ENCODE results near the gene TGFB2. TPM values are rescaled to one million over a fixed set of nuclear protein-coding genes. Genes with fewer than 3 reads are reported as not detected.

The TGFB2 gene
- polyA plus RNA-seq, 2 of the 4 experiments (the other 2 are of a cell fraction) = 29.7 to 65.8 TPM

DNA sequence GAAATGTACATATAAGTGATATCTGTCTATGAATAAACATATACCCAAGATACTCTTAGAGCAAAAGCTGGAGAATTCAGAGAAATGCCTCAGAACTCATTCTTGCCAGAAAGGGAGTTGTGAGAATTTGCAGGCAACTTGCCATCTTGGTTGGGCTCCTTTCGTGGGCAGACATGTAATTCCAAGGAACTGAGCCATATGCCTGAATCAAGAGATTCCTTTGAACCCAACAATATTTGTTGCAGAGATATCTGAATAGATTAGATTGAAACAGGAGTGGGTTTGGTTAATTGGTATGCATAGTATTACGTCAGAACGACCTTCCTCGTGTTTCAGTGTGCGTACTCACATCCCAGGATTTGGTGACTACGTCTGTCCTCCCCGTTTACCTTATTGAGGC is 67.0 kb downstream of the TGFB2 start:
- ChIA-PET POLR2A (no interaction called here), CTCF (no interaction called here)
- no peak overlapping the region for H3K4me2 ChIP-seq
- H3K9me3 ChIP-seq = no peaks in the 10 kb centered on the region
- FAIRE-seq (no peak), ATAC-seq (no peak), DNase-seq (ENCODE audit: low read depth in 1 of 2, low spot score in 1 of 2) (no peak)
- WGBS (ENCODE audit: missing lambda C conversion rate) = 80% methylated on average over 7 of the region's 7 CpGs
- H3K4me3 ChIP-seq = no peak overlapping the region
- H3K4me1 ChIP-seq = peaks cover 41% of the 10 kb centered on the region
- TF ChIP-seq EHF (CRISPR knock-in tag; IDR thresholded peaks at IDR 0.05) = no peak
- TF ChIP-seq, protein P1, sequence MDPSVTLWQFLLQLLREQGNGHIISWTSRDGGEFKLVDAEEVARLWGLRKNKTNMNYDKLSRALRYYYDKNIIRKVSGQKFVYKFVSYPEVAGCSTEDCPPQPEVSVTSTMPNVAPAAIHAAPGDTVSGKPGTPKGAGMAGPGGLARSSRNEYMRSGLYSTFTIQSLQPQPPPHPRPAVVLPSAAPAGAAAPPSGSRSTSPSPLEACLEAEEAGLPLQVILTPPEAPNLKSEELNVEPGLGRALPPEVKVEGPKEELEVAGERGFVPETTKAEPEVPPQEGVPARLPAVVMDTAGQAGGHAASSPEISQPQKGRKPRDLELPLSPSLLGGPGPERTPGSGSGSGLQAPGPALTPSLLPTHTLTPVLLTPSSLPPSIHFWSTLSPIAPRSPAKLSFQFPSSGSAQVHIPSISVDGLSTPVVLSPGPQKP (IDR thresholded peaks at IDR 0.05; ENCODE audit: low read depth, low read length) = no peak
- no peak for TF ChIP-seq SREBF2 (IDR thresholded peaks at IDR 0.05)
- TF ChIP-seq, protein P2, sequence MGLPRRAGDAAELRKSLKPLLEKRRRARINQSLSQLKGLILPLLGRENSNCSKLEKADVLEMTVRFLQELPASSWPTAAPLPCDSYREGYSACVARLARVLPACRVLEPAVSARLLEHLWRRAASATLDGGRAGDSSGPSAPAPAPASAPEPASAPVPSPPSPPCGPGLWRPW (IDR thresholded peaks at IDR 0.05) = no peak
- no peak for TF ChIP-seq NFE2L2 (conservative IDR thresholded peaks at IDR 0.05; ENCODE audit: low read length)
- TF ChIP-seq FOXS1 (CRISPR knock-in tag; IDR thresholded peaks at IDR 0.05) = no peak
- H3K27ac ChIP-seq = peak overlapping the region in 1 of 2 experiments; percentile 38; a peak in 1 of 6 replicates

DNA sequence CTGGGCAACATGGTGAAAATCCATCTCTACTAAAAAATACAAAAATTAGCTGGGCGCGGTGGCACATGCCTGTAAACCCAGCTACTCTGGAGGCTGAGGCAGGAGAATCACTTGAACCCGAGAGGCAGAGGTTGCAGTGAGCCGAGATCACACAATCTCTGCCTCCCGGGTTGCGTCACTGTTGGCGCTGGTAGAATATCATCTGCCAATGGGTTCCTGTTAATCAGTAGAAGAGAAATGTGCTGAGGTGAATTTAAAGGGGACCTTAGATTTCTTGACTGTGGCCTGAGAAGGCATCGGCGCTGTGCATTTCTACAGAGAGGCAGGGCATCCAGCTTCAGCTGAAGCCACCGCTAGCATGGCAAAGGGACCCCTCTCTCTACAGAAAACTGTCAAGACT is 68.0 kb downstream of the TGFB2 start:
- peaks cover 41% of the 10 kb centered on the region for H3K4me1 ChIP-seq
- POLR2A ChIA-PET = no interaction called here
- CTCF ChIA-PET = no interaction called here
- 93% methylated on average over 10 of the region's 10 CpGs for WGBS (ENCODE audit: missing lambda C conversion rate)
- H3K9me3 ChIP-seq = no peaks in the 10 kb centered on the region
- no peak overlapping the region for H3K4me2 ChIP-seq
- no peak for FAIRE-seq
- H3K27ac ChIP-seq = peak overlapping the region in 1 of 2 experiments; percentile 38; a peak in 2 of 6 replicates
- DNase-seq (ENCODE audit: low read depth in 1 of 2, low spot score in 1 of 2) = no peak
- H3K4me3 ChIP-seq = no peak overlapping the region
- no peak for ATAC-seq
- 0 out of 4 replicates have a peak, but pooled peaks of 1 of the 2 experiments have one; percentile 16 for TF ChIP-seq CEBPB (IDR thresholded peaks at IDR 0.05)
- no peak for TF ChIP-seq EHMT2 (IDR thresholded peaks at IDR 0.05; ENCODE audit: low read depth)

- H3K4me3 ChIP-seq = no peak overlapping the region
- no peak for ATAC-seq
- ChIA-PET POLR2A (no interaction called here), CTCF (no interaction called here)
- WGBS (ENCODE audit: missing lambda C conversion rate) = 91% methylated on average over 6 of the region's 6 CpGs
- peaks cover 35% of the 10 kb centered on the region for H3K4me1 ChIP-seq
- DNase-seq (ENCODE audit: low read depth in 1 of 2, low spot score in 1 of 2) = no peak
- TF ChIP-seq EHF (CRISPR knock-in tag; IDR thresholded peaks at IDR 0.05) = no peak
- TF ChIP-seq, protein P3, sequence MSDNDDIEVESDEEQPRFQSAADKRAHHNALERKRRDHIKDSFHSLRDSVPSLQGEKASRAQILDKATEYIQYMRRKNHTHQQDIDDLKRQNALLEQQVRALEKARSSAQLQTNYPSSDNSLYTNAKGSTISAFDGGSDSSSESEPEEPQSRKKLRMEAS (IDR thresholded peaks at IDR 0.05) = no peak
- TF ChIP-seq HDAC2 (IDR thresholded peaks at IDR 0.05) = no peak
- no peak for TF ChIP-seq RFX5 (IDR thresholded peaks at IDR 0.05)
- no peak for TF ChIP-seq EHMT2 (IDR thresholded peaks at IDR 0.05; ENCODE audit: low read depth)
- no peak for TF ChIP-seq MYC (IDR thresholded peaks at IDR 0.05; ENCODE audit: borderline replicate concordance, low read length)
- no peak for TF ChIP-seq HOXA7 (CRISPR knock-in tag; IDR thresholded peaks at IDR 0.05)
- no peak overlapping the region for H3K4me2 ChIP-seq
- no peaks in the 10 kb centered on the region for H3K9me3 ChIP-seq
- no peak for FAIRE-seq
- H3K27ac ChIP-seq = peak overlapping the region in 1 of 2 experiments; percentile 9; a peak in 1 of 6 replicates
Observed at GRCh38 chr1:218414060-218414728, 69.1 kb downstream of the TGFB2 start.

DNA sequence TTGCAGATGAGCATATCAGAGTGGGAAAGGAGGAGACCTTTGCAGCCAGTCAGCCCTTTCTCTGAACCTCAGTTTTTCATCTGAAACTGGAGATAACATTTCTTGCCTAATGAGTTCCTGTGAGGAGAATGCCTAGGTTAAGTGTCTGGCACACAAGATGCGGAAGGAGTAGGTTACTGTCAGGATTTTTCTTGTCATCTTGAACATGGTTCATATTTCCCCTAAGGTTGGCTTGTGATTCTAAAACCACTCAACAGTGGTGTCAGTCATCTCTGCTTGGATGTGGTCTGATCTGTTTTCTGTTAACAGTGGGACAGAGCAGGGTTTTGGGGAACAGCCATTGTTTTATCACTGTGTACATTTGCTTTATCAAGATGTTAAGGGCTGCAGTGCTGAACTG is 70.6 kb downstream of the TGFB2 start:
- peak overlapping the region in 1 of 2 experiments; percentile 36; a peak in 2 of 6 replicates for H3K27ac ChIP-seq
- 97% methylated on average over 1 of the region's 1 CpG for whole genome bisulfite sequencing (ENCODE audit: missing lambda C conversion rate)
- CTCF ChIA-PET = no interaction called here

GRCh38 chr1:218421531-218421930 is 76.4 kb downstream of the TGFB2 start:
- ATAC-seq = no peak
- TF ChIP-seq ATOH8 (CRISPR knock-in tag; IDR thresholded peaks at IDR 0.05; ENCODE audit: low read depth) = no peak
- TF ChIP-seq NPAS2 (CRISPR knock-in tag; IDR thresholded peaks at IDR 0.05; ENCODE audit: borderline replicate concordance) = no peak
- no peak for TF ChIP-seq KDM1A (IDR thresholded peaks at IDR 0.05; ENCODE audit: low read depth)
- no peak for TF ChIP-seq MYC (IDR thresholded peaks at IDR 0.05; ENCODE audit: borderline replicate concordance, low read length)
- TF ChIP-seq RFX5 (IDR thresholded peaks at IDR 0.05) = no peak
- DNase-seq (ENCODE audit: low read depth in 1 of 2, low spot score in 1 of 2) = no peak
- FAIRE-seq = no peak
- Histone ChIP-seq H3K9me3 (no peaks in the 10 kb centered on the region), H3K4me1 (peaks cover 45% of the 10 kb centered on the region), H3K4me3 (no peak overlapping the region), H3K27ac (peak overlapping the region in 1 of 2 experiments; percentile 57; a peak in 3 of 6 replicates), H3K4me2 (no peak overlapping the region)
- ChIA-PET CTCF (interaction anchor here (0.9 kb wide), 1 partner anchor 19 kb away, joined by 3 read pairs; no protein-coding TSS in a partner anchor), POLR2A (no interaction called here)

More for the DNA sequence above, 70.6 kb downstream of the TGFB2 start:
- Histone ChIP-seq H3K9me3 (no peaks in the 10 kb centered on the region), H3K4me2 (no peak overlapping the region), H3K4me1 (peaks cover 25% of the 10 kb centered on the region), H3K4me3 (no peak overlapping the region)
- no peak for TF ChIP-seq HOXB5 (CRISPR knock-in tag; IDR thresholded peaks at IDR 0.05)
- TF ChIP-seq JUNB (IDR thresholded peaks at IDR 0.05) = no peak
- no peak for FAIRE-seq
- ATAC-seq = no peak
- POLR2A ChIA-PET = no interaction called here
- no peak for DNase-seq (ENCODE audit: low read depth in 1 of 2, low spot score in 1 of 2)
